OCI-LY1 (cell line): Measurements from ENCODE around the gene SLC35B2.

Source experiments
- H2AFZ ChIP-seq: fragments of 200-600 bp; sonication (generic), shearing (Covaris generic); 2 replicates; pipeline ENCODE4 v1.6.0; 2014; ENCODE audit warnings: antibody characterized with exemption, mild to moderate bottlenecking, low read length
- H3F3A ChIP-seq: fragments of 200-600 bp; sonication (generic), shearing (Covaris generic); 2 replicates; pipeline ENCODE4 v1.6.0; 2014; ENCODE audit warnings: mild to moderate bottlenecking, antibody characterized with exemption, low read length, moderate library complexity; ENCODE audit not compliant: insufficient read depth
- H3K27ac ChIP-seq: fragments of 200-600 bp; sonication (generic); 2 replicates; pipeline ENCODE4 v1.5.1; 2014; ENCODE audit warnings: low read length, mixed run types, mild to moderate bottlenecking, low read depth; ENCODE audit not compliant: poor library complexity, severe bottlenecking
- H3K27me3 ChIP-seq: fragments of 200-600 bp; sonication (generic); 2 replicates; pipeline ENCODE4 v1.6.0; 2014; ENCODE audit warnings: antibody characterized with exemption, mild to moderate bottlenecking, low read length, moderate library complexity; ENCODE audit not compliant: insufficient read depth
- H3K36me3 ChIP-seq: fragments of 200-600 bp; sonication (generic); 2 replicates; pipeline ENCODE4 v1.6.1; 2014; ENCODE audit warnings: mild to moderate bottlenecking, antibody characterized with exemption, low read length, moderate library complexity, mixed read lengths; ENCODE audit not compliant: insufficient read depth
- H3K4me1 ChIP-seq: fragments of 200-600 bp; sonication (generic); 2 replicates; pipeline ENCODE4 v1.5.1; 2014; ENCODE audit warnings: mild to moderate bottlenecking, low read length, moderate library complexity; ENCODE audit not compliant: insufficient read depth, severe bottlenecking
- H3K4me2 ChIP-seq: fragments of 200-600 bp; sonication (generic), shearing (Covaris generic); 2 replicates; pipeline ENCODE4 v1.6.1; 2014; ENCODE audit warnings: low read length
- H3K4me3 ChIP-seq: fragments of 200-600 bp; sonication (generic); 2 replicates; pipeline ENCODE4 v1.5.1; 2014; ENCODE audit warnings: low read length, low read depth, mild to moderate bottlenecking, mixed read lengths; ENCODE audit not compliant: poor library complexity, severe bottlenecking
- H3K79me2 ChIP-seq: fragments of 200-600 bp; shearing (Covaris generic); 2 replicates; pipeline ENCODE4 v1.6.1; 2016; ENCODE audit warnings: mixed run types, low read length, mixed read lengths; ENCODE audit not compliant: insufficient read depth
- H3K9ac ChIP-seq: fragments of 200-600 bp; sonication (generic), shearing (Covaris generic); 2 replicates; pipeline ENCODE4 v1.6.1; 2014; ENCODE audit warnings: mild to moderate bottlenecking, low read length, mixed read lengths
- H3K9me2 ChIP-seq: fragments of 200-600 bp; sonication (generic), shearing (Covaris generic); 2 replicates; pipeline ENCODE4 v1.6.1; 2014; ENCODE audit warnings: low read depth, mild to moderate bottlenecking, low read length, mixed read lengths
- H3K9me3 ChIP-seq: fragments of 200-600 bp; shearing (Covaris generic); 2 replicates; pipeline ENCODE4 v1.6.1; 2014; ENCODE audit warnings: low read length, mixed read lengths
- H4K20me1 ChIP-seq: fragments of 200-600 bp; sonication (generic), shearing (Covaris generic); 2 replicates; pipeline ENCODE4 v1.6.0; 2016; ENCODE audit warnings: mild to moderate bottlenecking, low read length; ENCODE audit not compliant: insufficient read depth
- CTCF ChIP-seq: fragments of 200-600 bp; sonication (generic), shearing (Covaris generic); IDR thresholded peaks from 2 replicates; pipeline ENCODE4 v1.5.1; 2017; ENCODE audit warnings: mild to moderate bottlenecking, antibody characterized with exemption, low read length, moderate library complexity, mixed read lengths
- EZH2 ChIP-seq: fragments of 200-600 bp; sonication (generic), shearing (Covaris generic); IDR thresholded peaks from 2 replicates; pipeline ENCODE4 v1.8.0; 2017; ENCODE audit warnings: borderline replicate concordance, mixed run types, mild to moderate bottlenecking, antibody characterized with exemption, low read length, moderate library complexity, mixed read lengths

SLC35B2 gene

DNA sequence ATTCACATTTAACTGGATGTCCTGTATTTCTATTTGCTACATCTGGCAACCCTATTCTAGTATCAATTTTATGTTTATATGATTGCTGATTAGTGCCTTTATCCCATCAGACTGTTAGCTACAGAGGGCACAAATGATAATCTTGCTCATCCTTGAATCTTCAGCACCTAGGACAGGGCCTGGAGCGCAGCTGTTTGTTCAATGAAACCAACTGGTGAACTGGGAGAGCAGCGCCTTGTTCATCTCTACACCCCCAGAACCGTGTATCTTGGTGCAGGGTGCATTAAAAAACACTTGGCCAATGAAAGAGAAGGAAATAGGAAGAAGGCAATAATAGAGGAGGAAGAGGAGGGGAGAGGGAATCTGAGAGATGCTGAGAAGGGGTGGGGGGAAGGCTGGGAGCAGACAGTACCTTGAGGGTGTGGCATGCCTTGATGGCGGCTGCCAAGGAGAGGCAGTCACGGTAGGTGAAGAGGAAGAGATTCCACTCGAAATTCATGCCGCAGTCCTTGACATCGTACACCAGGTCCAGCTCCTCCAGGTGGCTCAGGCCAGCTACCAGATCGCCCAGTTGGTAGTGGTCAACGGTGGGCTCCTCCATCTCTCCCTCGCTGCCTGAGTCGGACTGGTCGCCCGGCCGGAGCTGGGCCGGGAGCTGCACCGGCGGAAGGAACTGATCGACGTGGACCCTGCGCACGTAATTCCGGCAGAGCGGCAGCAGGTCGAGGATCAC lies 28.4 kb upstream of the SLC35B2 start:
- no peaks in the 10 kb centered on the region for H3K79me2 ChIP-seq
- H3K4me2 ChIP-seq: no peak overlapping the region
- no peaks in the 10 kb centered on the region for H3F3A ChIP-seq
- no peaks in the 10 kb centered on the region for H3K36me3 ChIP-seq
- H3K27ac ChIP-seq: no peak overlapping the region
- no peaks in the 10 kb centered on the region for H4K20me1 ChIP-seq
- no peak for TF ChIP-seq CTCF
- TF ChIP-seq EZH2: no peak
- no peaks in the 10 kb centered on the region for H3K9me3 ChIP-seq
- H3K27me3 ChIP-seq: 0 out of 2 replicates have a peak, but pooled peaks cover 3% of the 10 kb centered on the region
- no peak overlapping the region for H3K9ac ChIP-seq
- no peaks in the 10 kb centered on the region for H3K4me1 ChIP-seq
- H2AFZ ChIP-seq: no peak overlapping the region
- H3K9me2 ChIP-seq: no peaks in the 10 kb centered on the region
- no peak overlapping the region for H3K4me3 ChIP-seq

DNA sequence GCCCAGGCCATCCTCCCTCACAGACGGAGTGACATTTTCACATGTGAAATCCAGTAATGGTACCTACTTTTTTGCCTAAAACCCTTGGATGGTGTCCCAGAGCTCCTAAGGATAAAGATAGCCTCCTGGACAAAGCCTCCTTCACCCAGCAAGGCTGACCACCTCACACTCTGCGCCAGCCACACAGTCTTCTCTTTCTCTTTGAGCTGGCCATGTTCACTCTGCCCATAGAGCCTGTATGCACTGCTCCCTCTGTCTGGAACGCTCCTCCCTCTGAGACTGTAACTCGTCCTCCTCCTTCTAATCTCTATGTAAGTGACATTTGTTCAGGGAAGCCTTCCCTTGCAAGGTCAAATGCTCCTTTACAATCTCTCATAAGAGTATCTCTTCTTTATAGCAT lies 27.5 kb upstream of the SLC35B2 start:
- H3K27me3 ChIP-seq: 0 out of 2 replicates have a peak, but pooled peaks cover 3% of the 10 kb centered on the region
- TF ChIP-seq CTCF (no peak), EZH2 (no peak)

DNA sequence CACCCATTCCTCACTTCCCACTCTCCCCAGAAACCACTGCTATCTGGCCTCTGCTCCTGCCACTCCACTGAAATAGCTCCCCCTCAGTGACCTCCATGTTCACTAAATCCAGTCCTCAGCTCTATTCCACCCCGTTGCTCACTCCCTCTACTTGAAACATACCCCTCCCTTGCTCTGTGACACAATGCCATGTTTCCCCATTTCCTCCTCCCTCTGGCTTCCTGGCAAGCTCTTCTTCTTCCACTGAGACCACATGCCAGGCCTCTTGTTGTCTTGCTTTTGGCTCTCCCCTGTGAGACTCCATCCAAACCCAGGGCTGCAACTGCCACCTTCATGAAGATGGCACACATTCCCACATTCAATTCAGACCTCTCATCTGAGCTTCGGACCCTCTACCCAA lies 26.8 kb upstream of the SLC35B2 start:
- Histone ChIP-seq H3F3A (no peaks in the 10 kb centered on the region), H3K79me2 (no peaks in the 10 kb centered on the region), H3K9me3 (no peaks in the 10 kb centered on the region), H2AFZ (no peak overlapping the region), H3K27ac (no peak overlapping the region), H3K9me2 (no peaks in the 10 kb centered on the region), H4K20me1 (no peaks in the 10 kb centered on the region), H3K4me1 (no peaks in the 10 kb centered on the region), H3K36me3 (no peaks in the 10 kb centered on the region), H3K27me3 (0 out of 2 replicates have a peak, but pooled peaks cover 3% of the 10 kb centered on the region), H3K4me3 (no peak overlapping the region), H3K9ac (no peak overlapping the region), H3K4me2 (no peak overlapping the region)
- TF ChIP-seq EZH2 (no peak), CTCF (no peak)

More for the DNA sequence above, 27.5 kb upstream of the SLC35B2 start:
- Histone ChIP-seq H3K4me2 (no peak overlapping the region), H4K20me1 (no peaks in the 10 kb centered on the region), H3K79me2 (no peaks in the 10 kb centered on the region), H2AFZ (no peak overlapping the region), H3K9me2 (no peaks in the 10 kb centered on the region), H3K9ac (no peak overlapping the region), H3K9me3 (no peaks in the 10 kb centered on the region), H3K4me1 (no peaks in the 10 kb centered on the region), H3K27ac (no peak overlapping the region), H3K4me3 (no peak overlapping the region), H3F3A (no peaks in the 10 kb centered on the region), H3K36me3 (no peaks in the 10 kb centered on the region)
